Prostate gland (tissue), 2 donors: ENCODE data around the gene CES1.

Experiments used
- CTCF ChIP-seq, 4 experiments: fragments of 200-600 bp in 2 of 4; fragments of 450-650 bp in 2 of 4; sonication (generic) in 2 of 4; IDR thresholded peaks; 1 replicate in 3 of 4; 2 replicates in 1 of 4; pipeline ENCODE4 v1.5.1; 2016 to 2019; ENCODE audit warnings: antibody characterized with exemption in 4 of 4, mild to moderate bottlenecking in 2 of 4, moderate library complexity in 2 of 4
- POLR2A ChIP-seq: fragments of 450-650 bp; IDR thresholded peaks from one replicate; pipeline ENCODE4 v1.6.1; 2016; ENCODE audit warnings: antibody characterized with exemption, mild to moderate bottlenecking
- POLR2AphosphoS5 ChIP-seq: sonication (generic); formaldehyde crosslinking; IDR thresholded peaks from one replicate; pipeline ENCODE4 v1.6.1; 2017; ENCODE audit warnings: antibody characterized with exemption

DNA sequence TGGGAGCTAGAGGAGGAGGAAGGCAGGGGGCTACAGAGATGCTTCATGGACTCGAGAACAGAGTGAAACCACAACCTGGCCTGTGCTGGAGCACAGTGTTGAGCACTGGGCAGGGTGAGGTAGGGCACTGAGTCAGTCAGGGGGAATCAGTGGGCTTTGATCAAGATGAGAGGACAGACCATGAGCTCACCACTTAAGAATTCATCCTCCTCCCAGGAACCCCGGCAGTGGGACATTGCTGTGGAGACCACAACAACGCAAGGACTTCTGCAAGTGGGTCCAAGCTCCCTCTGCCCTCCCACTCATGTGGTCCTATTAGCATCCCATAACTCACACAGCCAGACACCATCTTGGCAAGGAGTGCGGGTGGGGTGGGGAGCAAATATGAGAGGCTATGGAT, 44.0 kb upstream of the CES1 start:
- no peak for TF ChIP-seq POLR2A
- no peak for TF ChIP-seq POLR2AphosphoS5
- TF ChIP-seq CTCF (IDR thresholded peaks at IDR 0.05) = no peak
